HG03045 (cell line): Measurements from ENCODE around the gene GIPC1.

ENCODE experiments used
- ATAC-seq: cut with Tn5 transposase; IDR thresholded peaks from one replicate; pipeline ENCODE4 v1.9.1; 2021; ENCODE audit warnings: mild to moderate bottlenecking, moderate library complexity; ENCODE audit not compliant: unreplicated experiment

The GIPC1 gene

DNA sequence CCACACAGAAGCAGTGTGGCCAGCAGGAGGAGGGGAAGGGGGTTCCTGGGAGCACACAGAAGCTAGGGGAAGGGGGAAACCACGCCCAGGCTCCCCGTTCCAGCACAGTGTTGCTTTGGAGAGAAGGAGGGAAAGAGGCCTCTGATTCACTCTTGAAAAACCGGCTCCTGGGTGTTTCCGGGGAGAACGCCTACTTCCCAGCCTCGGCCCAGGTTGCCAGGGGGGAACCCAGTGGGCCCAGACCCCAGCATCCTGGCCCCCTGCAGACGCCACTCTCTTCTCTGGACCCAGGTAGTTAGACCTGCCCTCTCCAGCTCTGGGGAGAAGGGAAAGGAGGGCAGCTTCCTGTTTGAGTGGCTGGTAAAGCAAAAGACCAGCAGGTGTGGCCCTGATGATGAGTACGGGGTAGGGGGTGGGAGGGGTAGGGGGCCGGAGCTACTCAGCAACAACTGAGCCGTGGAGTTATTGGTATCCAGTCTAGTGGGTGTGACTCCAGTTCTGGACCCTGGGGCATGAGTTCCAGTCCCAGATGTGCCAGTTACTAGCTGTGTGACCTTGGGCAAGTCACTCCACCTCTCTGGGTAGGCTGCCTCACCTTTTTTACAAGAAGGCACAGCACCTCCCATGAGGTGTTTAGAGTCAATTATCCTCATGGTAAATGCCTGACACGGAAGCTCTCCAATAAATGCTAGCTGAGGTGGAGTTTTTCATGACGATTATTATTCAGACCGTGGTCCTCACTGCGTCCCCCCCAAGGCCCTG is 836 bp downstream of the GIPC1 start:
- no peak for ATAC-seq

DNA sequence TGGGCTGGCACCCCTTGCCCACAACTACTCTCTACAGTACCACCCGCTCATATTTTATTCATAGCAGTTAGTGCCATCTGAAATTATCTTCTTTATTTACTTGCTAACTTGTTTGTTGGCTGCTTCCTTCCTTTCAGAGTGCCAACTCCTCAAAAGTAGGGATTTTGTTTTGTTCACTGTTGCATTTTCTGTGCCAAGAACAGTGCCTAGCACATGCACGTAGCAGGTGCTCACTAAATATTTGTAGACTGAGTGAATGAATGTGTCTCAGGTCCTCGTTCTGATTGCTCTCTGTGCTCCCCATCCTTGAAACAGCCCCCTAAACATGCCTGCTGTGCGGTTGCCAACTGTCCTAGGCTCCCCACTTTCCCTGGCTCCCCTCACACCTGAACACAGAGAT is 1.5 kb downstream of the GIPC1 start:
- ATAC-seq: no peak

DNA sequence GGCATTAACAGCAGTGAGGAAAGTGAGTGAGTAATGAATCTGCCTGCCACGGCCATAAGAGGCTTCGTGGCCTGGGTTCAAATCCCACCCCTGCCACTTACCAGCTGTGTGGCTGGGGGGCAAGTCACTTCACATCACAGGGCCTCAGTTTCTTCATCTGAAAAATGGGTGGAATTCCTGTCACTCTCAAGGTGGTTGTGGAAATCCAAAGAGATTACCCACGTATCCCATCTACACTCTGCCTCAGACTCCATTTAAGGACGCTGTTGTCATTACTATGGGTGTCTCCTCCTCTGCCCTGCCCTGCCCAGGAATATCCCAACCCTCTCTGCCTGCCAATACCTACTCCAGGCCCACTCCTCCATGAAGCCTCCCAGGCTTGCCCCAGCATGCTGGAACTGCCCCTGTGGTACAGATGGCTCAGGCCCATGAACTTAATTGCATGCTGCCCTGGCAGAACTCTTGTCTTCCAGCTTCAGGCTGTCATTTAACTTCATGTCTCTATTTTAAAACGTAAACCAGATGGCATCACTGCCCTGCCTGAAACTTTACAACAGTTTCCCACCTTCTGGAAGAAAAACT is 3.1 kb downstream of the GIPC1 start:
- no peak for ATAC-seq

DNA sequence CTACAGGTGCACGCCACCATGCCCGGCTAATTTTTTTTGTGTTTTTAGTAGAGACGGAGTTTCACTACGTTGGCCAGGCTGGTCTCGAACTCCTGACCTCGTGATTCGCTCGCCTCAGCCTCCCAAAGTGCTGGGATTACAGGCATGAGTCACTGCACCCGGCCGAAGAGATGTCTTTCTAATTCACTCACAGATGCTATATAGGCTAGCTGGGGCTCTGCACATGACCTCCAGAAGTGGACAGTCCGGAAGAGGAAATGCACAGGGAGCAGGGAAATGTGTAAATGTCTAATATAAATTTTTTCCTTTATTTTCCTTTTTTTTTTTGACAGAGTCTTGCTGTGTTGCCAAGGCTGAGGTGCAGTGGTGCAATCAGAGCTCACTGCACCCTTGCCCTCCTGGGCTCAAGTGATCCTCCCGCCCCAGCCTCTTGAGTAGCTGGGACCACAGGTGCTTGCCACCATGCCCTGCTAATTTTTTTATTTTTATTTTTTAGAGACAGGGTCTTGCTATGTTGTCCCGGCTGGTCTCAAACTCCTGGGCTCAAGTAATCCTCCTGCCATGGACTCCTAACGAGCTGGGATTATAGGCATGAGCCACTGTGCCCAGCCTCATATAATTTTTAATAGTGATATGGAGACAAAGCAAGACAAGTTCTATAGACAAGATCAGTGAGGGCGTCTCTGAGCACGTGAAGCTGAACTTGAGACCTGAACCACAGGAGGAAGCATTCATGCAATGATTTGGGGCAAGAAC is 8.4 kb downstream of the GIPC1 start:
- ATAC-seq: no peak

DNA sequence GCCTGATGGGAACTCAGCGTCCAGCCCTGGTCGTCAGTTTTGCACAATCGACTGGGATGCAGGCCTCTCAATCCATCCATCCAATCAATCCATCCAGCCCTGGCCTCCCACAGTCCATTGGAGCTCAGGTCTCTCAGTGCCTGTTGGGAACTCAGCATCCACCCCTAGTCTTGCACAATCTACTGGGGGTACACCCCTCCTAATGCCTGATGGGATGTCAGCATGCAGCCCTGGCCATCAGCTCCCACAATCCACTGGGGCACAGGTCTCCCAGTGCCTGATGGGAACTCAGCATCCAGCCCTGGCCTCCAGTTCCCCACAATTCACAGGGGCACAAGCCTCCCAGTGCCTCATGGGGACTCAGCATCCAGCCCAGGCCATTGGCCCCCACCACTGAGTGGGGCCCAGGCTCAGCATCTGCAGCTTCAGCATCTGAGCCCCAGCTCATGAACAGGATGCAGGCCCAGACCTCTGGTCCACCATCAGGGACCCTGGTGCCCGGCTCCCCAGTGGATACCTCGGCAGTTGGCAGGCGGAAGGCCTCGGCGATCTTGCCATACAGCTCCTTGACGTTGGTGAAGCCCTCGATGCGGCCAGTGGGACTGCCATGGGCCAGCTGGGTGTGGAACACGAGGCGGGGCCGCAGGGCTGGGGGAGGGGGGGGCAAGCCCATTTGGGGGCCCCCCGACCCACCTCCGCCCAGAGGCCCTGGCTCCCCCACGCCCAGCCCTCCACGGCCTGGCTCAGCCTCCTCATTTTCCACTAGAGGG is 13.6 kb downstream of the GIPC1 start:
- no peak for ATAC-seq

DNA sequence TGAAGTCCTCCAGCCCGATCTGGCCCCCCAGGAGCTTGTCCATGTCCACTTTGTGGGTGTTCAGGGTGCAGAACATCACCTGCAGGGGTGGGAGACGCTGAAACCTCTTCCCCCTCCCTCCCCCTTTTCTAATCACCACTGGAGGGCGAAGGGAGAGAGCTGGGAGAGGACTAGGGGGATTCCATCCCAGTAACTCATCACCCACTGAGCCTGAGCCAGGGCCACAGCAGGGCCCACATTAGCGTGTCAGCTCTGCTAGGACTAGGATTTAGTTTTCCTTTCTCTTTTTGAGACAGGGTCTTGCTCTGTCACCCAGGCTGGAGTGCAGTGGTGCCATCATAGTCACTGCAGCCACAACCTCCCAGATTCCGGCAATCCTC is 15.2 kb downstream of the GIPC1 start:
- ATAC-seq: no peak

DNA sequence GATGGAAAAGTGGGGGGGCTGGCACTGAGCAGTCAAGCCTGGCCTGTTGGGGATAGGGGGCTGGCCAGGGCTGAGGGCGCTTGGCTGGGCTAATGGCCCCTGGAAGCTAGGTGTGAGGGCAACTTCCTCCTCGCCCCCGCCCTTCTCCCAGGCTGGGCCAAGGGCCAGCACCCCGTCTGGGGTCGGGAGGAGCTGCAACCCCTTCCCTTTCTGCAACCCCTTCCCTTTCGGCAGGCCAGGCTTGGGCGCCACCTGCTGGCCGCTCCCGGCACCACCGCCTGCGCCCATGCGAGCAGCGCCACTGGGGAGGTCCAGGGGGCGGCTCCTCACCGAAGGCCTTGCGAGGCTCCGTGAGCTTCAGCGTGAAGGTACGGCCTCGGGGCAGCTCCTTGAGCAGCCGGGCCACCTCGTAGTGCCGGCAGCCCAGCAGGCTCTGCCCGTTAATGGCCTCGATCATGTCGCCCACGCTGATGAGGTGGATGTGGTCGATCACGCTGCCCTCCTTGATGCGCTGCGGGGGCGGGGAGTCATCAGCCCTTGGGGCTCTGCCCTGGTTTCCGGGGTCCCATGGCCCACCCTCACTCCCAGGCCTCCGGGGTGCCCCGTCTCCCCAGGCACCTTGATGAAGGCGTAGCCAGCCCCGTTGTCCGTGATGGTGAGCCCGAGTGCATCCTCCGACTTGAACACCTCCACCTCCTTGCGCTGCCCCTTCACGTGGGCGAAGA is 15.8 kb downstream of the GIPC1 start:
- no peak for ATAC-seq

DNA sequence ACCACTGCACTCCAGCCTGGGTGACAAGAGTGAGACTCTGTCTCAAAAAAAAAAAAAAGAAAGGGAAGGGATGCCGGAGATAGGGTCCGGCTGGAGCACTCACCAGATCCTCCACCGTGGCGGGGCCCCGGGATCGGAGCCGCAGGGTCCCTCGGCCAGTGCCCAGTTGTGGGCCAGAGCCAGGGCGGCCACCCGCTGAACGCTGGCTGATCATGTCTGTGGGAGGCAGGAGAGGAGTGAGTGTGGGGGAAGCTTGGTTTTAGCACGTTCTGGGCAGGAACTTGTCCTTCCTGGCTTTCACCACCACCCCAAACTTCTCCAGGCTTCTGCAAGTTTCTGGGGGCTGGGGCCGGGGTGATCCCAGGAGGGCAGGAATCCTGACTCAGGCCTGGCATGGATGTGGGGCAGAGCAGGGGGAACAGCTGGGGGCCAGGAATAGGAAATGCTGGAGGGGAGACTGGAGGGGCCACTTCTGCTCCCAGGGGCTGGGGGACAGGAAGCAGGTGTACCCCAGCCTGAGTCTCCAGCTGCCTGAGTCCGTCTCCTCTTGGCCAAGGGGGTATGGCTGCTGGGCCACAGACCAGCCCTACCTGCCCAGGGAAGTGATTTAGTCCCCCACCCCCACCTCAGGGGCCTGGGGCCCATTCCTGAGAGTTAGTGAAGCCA is 16.5 kb downstream of the GIPC1 start:
- no peak for ATAC-seq

DNA sequence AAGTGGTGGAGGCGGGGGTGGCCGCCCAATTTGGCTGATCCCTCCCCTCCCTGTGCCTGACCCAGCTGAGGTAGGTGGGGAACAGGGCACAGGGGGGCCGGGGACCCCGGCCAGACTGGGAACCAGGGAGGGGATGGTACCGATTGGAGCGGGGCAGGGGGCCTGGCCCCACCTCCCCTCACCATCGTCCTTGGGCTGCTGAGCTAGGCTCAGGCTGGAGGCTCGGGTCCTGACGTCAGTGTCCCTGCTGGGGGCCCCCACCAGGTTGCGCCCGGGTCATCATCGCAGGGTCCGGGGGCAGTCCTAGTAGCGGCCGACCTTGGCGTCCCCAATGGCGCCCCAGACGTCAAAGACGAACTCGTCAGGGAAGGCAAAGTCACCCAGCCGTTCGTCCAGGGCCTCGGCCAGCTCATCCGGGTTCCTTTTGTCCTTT is 17.8 kb downstream of the GIPC1 start:
- ATAC-seq: no peak

DNA sequence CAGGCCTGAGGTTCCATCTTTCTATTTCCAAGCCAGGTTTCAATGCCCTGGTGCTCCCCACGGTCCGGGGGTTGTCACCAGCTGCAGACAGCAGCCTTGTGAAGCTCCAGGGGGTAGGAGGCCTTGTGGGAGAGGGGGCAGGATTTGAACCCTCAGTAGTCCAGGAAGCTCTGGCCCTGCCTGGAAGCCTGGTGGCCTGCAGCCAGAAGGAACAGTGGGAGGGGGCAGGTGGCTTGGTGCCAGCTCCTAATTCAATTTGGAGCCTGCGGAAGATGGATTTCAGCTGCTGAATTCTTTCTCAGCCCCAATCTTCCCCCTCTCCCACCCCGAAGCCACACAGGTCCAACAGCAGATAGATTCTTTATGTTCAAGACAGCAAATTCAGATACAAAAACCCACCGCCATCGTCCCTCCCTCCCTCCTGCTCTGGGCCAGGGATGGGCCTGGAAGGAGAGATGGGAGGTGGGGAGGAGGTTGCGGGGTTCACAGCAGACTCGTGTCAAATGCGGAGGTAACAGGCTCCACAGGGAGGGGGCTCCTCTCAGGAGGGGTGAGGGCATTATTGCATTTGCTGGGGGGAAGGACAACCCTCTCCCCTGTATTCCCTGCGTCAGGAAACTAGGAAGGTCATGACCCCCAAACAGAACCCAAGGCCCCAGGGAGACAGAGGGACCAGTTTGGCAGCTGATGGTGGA is 18.4 kb downstream of the GIPC1 start:
- ATAC-seq: no peak

DNA sequence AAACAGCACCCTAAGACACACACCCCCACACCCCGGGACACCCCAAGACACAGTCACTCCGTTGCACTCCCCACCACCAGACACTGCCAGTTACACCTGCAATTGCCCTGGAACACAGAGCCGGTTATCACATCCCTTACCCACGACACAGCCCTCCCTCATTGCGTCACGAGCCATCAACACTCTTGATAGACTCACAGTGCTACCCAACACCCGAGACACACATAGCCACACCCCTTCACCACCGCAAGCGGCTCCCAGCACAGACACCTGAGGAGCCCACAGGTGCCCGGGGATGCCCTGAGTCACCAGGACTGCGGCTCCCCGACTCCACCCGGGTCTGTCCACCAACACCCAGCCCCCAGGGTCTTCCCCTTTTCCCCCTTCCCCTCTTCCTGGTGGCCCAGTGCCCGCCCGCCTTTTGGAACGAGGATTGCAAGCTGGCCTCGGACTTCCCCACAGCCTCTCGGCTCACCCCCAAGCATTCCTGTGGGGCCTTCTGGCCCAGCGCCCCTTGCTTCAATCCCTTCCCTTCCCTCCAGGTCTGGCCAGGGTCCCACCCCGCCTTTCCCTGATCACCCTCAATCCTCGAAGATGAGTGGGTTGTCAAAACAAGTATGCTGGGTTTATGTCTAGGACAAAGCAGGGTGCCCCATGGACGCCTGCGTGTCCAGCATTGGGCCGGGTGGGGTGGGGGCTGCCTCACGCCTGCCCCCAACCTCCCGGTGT is 19.1 kb downstream of the GIPC1 start:
- no peak for ATAC-seq

DNA sequence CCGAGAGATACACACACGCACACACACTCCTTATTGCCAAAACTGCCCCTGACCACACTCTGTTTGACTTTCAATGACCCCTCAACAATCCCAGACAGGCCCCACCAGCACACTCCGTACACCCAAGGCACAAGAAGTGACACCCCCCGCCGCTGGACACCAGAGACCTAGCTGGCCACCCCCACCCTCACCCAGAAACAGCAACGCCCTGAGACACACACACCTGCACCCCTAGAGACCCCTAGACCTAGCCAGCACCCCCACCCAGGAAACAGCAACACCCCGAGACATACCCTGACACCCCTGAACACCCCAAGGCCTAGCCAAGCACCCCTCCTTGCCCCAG is 19.6 kb downstream of the GIPC1 start:
- no peak for ATAC-seq

DNA sequence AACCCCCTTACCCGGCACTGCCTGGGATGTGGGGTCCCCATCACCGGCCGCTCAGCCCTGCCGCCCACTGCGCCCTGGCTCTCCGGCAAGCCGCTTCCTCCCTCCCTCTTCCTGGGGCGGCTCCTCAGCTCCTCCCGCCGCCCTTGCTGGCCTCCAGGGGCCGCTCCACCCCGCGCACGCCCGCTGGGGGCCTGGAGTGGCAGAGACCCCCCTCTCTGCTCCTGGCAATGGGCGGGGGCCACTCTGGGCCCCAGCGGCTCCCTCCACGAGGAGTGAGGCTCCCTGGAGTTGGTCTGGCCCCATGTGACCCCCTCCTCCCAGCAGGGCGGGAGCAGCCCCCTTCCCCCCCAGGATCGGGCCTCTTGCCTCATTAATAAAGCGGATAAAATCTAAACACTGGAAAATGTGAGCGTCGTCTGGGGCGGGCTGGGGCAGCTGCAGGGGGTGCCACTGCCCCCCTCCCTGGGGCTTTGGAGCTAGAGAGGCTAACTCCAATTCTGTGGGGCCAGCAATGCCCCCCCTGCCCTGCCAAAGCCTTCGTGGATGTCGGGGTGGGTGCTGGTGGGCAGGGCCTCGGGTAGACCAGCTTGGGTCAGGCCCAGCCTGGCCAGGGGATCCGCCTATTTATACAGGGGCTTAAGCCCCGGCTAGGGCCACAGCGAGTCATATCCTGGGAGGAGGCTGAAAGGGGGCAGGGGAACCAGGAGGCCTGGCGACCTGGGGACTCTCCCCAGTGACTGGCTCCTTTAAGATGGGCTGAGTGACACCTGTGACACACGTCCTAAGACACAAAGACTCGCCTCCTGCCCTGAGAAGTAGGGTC is 20.5 kb downstream of the GIPC1 start, which contains the start of gene PTGER1:
TSS of gene PTGER1 (minus strand) at position 104 of the 823 bp plus-strand sequence. CDS start 1,034 bp downstream, outside the sequence.
- no peak for ATAC-seq

DNA sequence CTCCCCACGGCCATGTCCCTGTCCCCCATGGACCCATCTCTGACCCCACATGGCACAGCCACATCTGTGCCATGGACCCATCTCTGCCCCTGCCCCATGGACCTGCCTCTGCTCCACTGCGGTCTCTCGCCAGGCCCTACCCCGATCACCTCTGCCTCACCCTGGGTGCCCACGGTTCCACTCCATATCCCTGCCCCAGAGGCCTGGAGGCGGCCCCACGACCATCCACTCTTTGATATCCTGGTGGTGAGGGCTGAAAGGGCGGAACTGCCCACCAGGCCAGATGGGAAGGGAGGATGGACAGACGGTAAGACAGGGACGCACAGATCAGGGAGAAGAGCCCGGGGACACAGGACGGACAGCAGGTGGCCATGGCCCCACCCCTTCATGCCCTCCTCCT is 21.1 kb downstream of the GIPC1 start:
- no peak for ATAC-seq

DNA sequence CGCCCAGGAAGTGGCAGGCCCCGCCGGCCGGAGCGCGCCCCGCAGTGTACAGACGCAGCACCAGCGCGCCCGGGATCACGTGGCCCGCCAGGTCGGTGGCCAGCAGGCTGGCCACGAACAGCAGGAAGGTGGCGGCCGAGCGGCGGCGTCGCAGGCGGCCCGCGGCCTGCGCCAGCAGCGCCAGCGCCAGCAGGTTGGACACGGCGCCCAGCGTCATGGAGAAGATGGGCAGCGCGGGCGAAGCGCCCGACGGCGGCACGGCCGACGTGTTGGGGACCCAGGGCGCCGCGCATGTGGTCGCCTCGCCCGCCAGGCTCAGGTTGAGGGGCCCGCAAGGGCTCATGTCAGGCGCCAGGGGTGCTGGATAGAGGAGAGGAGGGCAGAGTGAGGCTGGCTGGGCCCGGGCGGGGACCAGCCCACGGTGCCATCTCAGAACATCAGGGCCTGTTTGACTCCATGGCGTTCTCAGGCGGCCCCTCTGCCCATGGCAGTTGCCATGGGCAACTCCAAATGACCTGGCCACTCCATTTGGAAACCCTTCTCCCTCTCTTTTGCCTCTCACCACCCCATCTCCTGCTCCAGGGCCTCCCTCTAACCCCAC is 21.8 kb downstream of the GIPC1 start:
- ATAC-seq: no peak

DNA sequence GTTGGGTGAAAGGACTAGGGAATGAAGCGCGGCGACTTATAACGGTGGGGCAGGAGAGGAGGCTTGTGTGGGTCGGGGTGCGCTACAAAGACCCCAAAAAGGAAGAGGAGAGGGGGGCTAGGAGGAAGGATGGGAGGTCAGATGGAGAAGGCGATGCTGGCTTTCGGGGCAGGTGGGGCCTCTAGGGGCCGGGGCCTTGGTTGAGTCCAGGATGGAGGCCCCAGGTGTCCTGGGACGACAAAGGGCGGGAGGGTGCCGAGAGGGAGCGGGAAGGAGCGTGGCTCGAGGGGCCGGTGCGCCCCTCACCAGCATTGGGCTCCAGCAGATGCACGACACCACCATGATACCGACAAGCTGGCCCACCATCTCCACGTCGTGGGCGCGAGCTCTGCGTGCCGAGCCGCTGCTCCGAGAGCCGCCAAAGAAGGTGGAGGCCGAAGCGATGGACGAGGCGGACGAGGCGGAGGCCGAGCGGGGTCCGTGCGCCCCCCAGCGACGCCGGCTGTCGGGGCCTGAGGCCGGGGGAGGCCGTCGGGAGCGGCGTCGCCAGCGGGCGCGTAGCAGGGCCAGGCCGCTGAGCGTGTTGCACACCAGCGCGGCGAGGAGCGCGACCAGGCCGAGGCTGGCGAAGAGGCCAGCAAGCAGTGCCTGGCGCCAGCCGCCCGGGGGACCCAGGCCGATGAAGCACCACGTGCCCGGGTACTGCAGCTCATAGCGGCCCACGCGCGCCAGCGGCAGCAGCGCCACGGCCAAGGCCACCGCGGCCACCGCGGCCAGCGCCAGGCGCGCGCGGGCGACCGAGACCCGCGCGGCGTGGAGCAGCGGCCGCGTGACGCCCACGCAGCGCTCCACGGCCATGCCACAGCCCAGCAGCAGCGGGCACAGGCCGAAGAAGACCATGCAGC is 22.6 kb downstream of the GIPC1 start:
- ATAC-seq: no peak
